GM18858 (cell line): ENCODE results near the gene TMEM171.

ENCODE experiments used
- ATAC-seq: cut with Tn5 transposase; IDR thresholded peaks from one replicate; pipeline ENCODE4 v1.9.1; 2021; ENCODE audit not compliant: unreplicated experiment

The TMEM171 gene

DNA sequence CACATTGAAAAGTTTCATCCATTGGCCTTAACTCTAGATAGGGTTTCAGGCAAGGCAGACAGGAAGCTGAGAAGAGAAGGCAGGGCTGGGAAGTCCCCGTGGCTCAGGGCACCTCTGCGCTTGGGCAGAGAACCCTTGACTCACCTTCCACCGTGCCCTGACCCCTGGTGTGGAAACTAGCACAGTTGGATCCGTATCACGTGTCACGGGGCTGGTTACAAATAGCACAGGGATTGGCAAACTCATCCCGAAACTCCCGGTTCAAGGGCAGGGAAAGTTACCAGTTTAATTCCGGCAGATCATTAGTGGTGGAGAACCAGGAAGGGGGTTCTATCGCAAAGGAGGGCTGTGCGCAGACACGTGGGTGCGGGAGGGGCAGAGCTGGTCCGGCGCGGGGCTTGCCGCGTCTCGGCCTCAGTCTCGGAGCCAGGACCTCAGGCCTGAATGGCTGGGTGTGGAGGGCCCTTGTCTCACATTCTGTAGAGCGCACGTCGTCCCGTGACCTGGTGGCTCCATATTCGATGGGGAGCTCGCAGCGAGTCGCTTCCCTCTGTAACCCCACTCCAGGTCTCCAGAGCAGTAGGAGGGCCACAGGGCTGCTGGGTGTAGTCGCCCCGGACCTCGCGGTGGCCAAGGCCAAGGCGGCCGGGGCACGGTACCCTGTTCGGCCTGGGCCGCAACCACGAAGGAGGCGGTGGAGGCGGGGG is 771 bp upstream of the TMEM171 start:
- no peak for ATAC-seq

DNA sequence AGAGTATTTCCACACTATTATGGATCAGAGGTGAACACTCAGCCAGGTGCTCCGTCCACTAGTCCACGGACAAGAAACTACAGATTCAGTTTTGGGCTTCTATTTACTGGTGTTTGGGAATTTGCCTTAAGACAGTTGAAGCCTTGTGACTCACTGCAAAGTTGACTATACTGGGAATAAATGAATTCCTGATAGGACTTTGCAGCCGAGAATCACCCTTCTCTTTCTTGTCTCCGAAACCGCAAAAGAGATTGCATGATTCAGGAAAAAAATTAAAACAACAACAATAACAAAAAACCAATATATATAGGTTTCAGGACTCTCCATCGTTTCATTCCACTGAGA is 716 bp downstream of the TMEM171 start:
- no peak for ATAC-seq

DNA sequence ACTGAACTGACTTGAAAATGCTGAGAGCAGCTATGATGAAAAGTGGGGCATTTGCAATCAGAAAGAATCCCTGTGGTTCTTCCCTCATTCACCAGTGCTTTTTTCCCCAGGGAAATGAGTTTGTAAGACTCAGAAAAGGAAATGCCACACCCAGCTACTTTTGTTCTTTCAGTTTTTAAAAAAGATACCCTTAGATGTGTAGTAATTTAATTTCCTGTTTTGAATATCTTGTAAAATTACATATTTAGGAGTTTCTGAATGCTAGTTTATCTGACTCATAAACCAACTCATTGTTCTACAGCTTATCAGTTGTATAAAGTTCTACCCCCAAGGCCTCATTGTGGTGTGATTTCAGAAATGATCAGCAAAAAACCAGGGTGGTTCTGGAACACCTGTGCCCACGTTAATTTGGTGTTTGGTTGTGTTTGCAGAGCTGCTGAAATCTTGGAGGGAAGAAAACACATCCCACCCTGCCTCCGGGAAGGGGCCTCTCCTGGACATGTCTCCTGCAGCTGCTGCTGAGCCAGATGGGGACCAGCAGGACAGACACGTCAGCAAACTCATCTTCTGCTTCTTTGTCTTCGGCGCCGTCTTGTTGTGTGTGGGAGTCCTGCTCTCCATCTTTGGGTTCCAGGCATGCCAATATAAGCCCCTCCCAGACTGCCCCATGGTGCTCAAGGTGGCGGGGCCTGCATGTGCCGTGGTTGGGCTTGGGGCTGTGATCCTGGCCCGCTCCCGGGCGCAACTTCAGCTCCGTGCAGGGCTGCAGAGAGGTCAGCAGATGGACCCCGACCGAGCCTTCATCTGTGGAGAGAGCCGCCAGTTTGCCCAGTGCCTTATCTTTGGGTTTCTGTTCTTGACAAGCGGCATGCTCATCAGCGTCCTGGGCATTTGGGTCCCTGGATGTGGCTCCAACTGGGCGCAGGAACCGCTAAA is 2.8 kb downstream of the TMEM171 start:
- ATAC-seq: no peak

DNA sequence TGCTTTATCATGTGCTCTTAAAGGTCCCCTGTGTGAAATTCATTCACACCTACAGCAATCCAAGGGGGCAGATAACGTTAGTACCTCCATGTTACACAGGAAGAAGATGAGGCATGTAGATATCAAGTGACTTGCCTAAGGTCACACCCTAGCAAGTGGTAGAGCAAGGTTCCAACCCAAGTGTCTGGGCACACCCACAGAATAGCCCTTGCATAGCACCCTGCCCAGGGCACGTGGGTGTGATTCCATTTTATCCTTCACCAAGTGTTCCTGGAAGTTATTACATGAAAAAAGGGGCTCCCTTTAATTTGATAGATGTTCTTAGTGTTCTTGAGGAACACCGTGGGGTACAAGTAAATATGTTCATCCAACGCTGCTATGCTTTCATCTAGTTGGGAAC is 4.9 kb downstream of the TMEM171 start:
- no peak for ATAC-seq

DNA sequence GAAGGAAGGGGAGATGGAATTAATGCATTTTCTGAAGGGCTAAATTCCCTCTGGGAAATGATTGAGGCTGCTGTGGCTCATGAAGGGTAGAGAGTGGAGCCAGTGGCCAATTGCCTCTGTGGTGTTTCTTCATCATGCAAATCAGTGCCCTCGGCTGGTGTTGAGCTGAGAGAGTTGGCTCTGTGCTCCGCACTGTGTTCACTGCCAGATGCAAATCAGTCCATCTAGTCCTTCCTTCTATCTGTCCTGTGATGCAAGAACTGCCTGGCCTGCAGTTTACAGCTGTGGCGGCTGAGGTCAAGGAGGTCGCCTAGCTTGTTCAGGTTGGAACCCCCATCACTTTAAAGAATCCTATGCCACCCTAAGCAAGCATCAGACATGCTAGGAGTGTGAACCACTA is 6.0 kb downstream of the TMEM171 start:
- no peak for ATAC-seq

DNA sequence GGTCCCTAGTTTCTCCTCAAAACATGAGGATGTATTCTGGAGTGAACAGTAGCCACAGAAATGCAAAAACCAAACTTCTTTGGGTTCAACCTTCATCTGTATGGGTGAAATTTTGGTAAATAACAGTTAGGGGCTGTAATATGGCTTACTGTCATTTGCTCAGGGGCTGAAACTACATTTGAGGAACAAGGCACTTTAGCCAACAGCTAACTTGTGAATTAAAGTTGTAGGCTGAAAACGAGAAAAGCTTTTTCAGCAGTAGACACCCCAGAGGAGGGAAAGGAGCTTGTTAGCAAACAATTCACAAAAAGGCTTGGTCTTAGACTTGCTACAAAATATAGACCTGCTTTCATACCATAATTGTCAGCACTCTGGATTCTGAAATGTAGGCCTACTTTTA is 6.6 kb downstream of the TMEM171 start:
- ATAC-seq: no peak

DNA sequence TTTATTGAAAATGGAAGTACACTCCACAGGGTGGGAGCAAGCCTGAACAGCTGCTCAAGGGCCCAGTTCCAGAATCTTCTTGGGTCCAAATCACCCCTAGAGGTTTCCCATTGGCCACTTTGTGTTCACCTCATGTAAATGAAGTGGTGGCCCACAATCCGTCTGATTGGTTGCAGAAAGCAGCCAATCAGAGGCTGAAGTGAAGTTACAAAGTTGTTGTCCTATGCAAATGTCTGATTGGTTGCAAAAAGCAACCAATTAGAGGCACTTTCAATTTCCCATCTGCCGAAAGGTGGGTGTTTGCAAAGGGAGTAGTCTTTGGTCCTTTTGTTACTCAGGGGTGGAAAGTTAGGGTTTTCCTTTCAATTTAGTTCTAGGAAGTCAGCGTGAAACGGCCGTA is 8.8 kb downstream of the TMEM171 start:
- no peak for ATAC-seq

DNA sequence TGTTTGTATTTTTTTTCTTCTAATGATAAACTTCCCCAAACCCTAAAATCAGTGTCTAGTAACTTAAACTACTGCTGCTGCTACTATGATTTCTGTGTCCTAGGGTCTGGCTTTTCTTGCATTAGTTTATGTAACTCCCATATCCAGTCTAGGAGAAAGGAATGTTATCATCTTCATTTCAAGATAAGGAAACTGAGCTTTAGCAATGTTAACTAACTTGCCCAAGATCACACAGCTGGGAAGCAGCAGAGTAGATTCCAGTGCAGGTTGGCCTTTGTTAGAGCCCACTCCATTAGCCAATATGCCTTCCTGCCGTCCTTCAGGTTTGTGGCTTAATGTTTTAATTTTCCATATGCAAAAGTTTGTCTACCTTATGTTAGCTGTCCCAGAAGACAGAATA is 10.4 kb downstream of the TMEM171 start:
- no peak for ATAC-seq

DNA sequence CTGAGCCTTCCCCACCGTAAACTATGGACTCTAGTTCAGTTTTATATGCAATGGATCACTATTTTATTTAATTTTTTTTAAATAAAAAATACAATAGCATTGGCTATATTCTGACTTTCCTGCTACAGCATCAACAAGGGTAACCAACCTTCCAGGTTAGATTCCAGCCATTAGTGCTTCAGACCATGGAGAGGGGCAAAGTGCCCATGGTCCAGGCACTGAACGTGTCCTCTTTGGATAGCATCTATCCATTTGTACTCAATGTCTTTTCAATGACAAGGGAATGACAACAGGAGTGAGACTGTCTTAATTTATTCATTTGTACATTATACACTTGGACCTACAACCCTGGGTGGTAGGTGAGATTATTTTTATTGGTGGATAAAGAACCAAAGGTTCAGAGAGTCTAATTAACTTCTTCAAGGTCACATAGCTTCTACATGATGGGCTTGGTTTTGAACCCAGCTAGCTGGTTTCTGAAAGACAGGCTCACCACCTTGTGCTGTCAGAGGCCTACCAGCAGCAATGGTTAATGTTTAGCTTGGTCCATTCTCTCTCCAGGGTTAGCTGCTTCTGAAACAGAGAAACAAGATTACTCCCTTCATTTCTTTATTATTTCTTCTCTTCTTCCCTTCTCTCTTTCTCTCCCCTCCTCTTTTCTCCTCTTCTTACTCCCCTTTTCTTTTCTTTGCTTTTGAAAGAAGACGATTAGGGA is 11.5 kb downstream of the TMEM171 start:
- ATAC-seq: no peak

DNA sequence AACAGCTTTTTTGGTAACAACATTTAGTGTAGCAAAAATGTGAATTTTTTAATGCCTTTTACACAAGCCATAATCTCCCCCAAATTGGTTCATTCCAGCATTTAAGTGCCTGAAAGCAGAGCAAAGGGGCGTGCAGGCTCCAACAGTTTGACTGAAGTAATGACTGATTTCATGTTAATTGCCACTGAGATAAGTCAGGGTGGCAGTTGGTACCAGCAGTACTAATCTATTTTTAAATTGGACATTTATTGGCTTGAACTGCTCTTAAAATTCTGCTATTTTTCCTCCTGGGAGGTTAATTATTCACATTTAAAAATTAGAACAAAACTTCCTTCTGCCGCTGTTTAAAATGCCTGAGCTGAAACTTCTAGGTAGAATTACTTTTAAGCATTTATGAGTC is 12.4 kb downstream of the TMEM171 start:
- no peak for ATAC-seq

DNA sequence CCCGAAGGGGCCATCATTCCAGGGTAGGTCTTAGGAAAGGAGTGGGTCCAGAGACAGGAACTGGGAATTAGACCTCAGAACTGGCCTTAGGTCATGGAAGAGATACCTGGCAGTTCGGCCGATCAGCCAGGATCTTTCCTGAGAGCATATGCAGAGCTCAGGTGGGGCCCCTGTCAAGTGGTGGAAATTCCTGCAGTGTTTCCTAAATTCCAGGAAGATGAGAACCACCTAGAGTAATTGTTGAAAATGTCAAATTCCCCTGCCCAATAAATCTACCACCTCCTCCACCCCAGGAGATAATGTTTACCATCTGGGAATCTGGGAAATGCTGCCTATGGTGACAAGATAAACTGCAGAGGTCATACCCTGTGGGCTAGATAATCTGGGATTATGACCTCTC is 14.6 kb downstream of the TMEM171 start:
- ATAC-seq: no peak

DNA sequence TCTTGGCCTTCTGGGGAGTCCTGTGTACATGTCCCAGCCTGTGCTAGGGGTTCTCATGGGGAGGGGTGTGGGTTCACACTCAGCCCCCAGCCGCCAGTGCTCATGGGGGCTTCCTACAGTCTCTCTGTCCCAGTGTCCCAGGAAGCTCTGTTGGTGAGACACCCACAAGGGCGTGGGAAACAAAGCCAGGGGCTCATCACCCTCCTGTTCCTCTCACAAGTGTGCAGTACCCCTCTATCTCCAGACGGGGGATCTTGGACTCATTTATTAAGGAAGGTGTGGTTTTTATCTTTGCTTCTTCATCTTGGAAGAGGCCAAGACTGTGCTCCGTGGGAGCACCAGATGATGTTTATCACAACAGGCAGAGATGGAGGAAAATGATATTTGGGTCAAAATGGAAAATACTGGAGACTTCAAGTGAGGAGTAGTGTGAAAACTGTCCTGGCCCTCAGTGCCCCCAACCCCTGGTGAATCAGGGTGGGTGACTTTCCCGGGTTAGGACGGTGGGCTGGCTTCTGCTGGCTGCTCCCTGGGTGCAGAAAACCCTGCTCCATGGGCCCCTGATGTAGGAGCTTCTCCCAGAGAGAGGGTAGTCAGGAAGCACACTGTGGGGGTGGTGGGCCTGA is 15.2 kb downstream of the TMEM171 start:
- no peak for ATAC-seq

DNA sequence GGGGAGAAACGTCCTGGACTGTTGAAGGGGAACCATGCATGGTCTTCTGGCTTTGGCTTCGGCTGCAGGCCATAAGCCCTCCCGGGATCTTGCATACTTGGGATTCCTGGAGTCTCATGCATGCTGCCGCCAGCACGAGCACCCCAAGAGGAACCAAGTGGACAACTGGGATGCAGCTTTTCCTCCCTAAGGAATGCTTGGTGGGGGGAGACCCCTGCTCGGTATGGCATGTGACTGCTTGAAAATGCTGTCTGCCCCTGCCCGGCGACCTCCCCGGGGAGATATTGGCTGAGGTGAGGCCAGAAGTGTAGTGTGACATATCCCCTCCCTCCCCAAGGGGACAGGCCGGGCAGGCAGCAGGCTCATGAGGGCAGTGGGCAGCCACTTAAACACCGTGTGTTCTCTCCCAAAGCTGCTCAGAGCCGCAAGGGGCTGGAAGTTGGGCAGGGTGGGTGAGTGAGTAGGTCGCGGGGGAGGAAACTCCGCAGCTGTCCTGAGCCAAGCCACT is 15.7 kb downstream of the TMEM171 start:
- no peak for ATAC-seq

DNA sequence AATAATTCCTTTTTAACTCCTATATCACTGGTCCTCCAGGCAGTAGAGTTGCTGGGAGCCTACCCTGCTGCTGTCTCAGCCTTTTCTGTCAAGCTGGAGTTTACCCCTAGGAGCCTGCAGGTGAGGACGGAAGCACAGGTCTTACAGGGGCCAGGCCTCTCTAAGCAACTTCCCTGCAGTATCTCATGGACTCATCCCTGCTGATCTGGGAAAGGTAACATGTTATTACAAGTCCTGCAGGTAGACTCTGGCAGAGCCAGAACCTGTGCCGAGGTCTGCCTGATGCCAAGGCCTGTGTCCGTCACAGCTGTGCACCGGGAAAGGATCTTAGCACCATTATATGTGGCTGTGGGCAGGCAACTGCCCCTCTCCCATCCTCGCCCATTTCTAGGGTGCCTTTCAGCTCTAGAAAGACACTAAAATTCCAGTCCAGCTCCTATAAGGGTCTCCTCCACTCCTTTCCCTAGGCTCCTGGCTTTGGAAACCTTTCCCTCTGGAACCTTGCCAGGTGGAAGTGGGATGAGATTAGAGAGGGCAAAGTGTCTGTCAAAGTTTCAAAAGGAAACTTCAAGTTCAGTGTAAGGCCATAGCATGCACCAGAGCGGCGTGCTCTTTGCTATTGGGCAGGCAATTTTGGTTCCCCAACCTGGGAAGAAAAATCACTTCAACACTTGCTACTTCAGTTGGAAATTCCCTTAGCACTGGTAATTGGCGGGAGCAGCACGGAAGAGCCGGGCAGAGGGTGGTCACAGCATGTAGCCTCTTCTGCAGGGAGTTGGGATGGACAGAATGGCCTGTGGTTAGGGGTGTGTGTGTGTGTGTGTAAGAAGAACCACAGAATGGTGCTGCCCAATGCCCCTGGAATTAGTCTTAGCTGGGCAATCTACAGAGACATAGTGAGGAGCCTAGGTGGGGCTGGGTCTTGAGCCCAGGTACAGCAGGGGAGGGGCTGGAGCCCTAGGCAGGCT is 17.5 kb downstream of the TMEM171 start:
- ATAC-seq: no peak

DNA sequence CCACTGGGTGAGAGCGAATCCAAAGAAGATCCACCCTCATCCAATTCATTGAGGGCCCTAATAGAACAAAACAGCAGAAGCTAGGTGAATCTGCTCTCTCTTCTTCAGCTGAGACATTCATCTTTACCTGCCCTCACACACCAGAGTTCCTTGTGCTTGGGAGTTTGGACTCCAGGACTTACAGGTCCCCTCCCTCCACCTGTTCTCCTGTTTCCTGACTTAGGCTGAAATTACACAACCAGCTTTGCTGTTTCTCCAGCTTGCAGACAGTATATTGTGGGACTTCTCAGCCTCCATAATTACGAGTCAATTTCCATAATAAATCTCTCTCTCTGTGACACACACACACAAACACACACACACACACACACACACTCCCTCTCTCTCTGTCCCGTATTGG is 19.1 kb downstream of the TMEM171 start:
- ATAC-seq: no peak

DNA sequence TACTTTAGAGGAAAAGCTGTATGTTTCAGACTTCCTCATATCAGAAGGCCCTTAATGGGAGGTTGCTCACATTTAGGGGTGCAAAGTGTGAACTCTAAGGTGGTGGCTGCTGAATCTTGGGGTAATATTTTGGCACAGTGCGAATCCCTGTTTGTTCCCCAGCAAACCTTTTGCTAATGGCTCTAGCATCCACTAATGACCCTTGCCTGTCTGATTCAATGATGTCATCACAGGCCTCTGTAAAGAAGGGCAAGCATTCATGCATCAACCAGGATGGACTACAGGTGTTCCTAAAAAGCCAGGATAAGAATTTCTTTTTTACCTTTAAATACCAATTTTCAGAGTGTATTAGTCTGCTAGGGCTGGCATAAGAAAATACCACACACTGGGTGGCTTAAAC is 20.4 kb downstream of the TMEM171 start:
- ATAC-seq: no peak

DNA sequence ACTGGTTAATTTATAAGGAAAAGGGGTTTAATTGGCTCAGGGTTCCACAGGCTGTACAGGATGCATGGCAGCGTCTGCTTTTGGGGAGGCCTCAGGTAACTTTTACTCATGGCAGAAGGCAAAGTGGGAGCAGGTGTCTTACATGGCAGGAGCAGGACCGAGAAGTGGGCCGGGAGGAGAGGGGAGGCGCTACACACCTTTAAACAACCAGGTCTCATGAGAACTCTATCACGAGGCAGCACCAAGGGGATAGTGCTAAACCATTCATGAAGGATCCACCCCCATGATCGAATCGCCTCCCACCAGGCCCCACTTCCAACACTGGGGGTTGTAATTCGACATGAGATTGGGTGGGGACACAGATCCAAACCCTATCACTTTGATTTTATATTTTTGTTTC is 21.7 kb downstream of the TMEM171 start:
- no peak for ATAC-seq

DNA sequence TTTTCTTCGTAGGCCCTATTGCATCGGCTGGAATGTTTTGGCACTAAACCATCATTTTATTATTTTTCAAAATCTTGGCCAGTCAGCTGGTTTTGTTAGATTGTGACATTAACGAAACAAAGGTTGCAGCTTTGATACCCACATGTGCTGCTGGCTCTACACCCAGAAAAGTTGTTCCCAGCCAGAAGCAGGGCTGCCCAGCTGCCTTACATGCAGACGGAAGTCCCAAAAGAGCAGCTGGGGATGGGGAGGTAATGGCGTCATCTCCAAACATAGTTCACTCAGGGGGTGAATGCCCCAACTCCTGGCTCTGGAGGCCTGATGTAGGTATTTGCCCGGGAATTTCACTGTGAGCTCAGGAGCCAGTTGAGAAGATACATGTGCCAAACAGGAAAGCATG is 23.3 kb downstream of the TMEM171 start:
- no peak for ATAC-seq

DNA sequence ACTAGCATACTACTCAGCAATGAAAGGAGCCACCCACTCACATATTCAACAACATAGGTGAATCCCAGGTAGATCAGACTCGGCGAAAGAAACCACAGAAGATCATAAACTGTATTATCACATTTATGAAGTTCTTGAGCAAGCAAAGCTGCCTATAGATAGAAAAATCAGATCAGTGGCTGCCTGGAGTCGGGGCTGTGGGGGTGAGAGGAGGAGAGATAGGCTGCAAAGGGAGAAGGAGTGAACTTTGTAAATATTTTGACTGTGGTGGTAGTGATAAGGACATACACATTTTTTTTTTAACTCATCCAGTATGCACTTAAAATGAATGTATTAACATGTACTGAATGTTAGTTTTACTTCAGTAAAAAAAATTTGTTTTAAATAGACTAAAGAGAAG is 29.2 kb downstream of the TMEM171 start:
- no peak for ATAC-seq

DNA sequence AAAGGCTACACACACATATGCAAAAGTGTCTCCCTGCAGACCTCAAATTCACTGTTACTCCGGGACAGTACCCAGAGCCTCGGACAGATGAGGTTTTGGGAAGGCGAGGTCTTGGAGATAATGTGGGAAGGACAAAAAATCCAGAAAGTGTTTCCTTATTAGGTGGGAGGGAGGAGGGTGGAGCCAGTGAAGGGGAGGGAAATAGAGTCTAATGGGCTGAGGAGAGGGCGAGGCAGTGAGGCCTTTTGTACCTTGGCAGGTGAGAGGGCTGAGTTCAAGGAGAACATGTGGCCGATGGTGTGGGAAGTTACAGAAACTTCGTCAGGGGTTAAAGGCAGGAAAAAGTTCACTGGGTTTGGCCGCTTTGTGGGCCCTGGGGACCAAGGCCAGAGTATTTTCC is 30.5 kb downstream of the TMEM171 start:
- no peak for ATAC-seq
